ENCODE data around the gene SHH. TPM values are rescaled to one million over a fixed set of nuclear protein-coding genes. Genes with fewer than 3 reads are reported as not detected.

Gene SHH
- total RNA-seq, 1 donor from 2014 or later, result 0.11 TPM

GRCh38 chr7:155787171-155787851 is 25.0 kb downstream of the SHH start:
- Mint-ChIP-seq H3K4me3 (ENCODE audit: unreplicated experiment) (peak overlapping the region; percentile 78), H3K4me1 (ENCODE audit: unreplicated experiment) (peaks cover 5% of the 10 kb centered on the region), H3K36me3 (ENCODE audit: unreplicated experiment) (peaks cover 13% of the 10 kb centered on the region), H3K9me3 (ENCODE audit: unreplicated experiment) (no peaks in the 10 kb centered on the region), H3K27ac (ENCODE audit: unreplicated experiment) (no peak overlapping the region), H3K27me3 (ENCODE audit: unreplicated experiment) (no peaks in the 10 kb centered on the region)
- DNase-seq (ENCODE audit: extremely low spot score, unreplicated experiment), result no peak
- TF ChIP-seq CTCF (IDR thresholded peaks at IDR 0.05), result no peak

GRCh38 chr7:155786491-155786890 is 25.8 kb downstream of the SHH start:
- no peaks in the 10 kb centered on the region for H3K27me3 Mint-ChIP-seq (ENCODE audit: unreplicated experiment)
- peaks cover 20% of the 10 kb centered on the region for H3K36me3 Mint-ChIP-seq (ENCODE audit: unreplicated experiment)
- TF ChIP-seq CTCF (IDR thresholded peaks at IDR 0.05), result no peak
- H3K9me3 Mint-ChIP-seq (ENCODE audit: unreplicated experiment), result no peaks in the 10 kb centered on the region
- H3K4me1 Mint-ChIP-seq (ENCODE audit: unreplicated experiment), result peaks cover 5% of the 10 kb centered on the region
- H3K4me3 Mint-ChIP-seq (ENCODE audit: unreplicated experiment), result peak overlapping the region; percentile 55
- H3K27ac Mint-ChIP-seq (ENCODE audit: unreplicated experiment), result no peak overlapping the region
- no peak for DNase-seq (ENCODE audit: extremely low spot score, unreplicated experiment)

GRCh38 chr7:155785536-155785935 is 26.7 kb downstream of the SHH start:
- H3K4me1 Mint-ChIP-seq (ENCODE audit: unreplicated experiment), result peaks cover 5% of the 10 kb centered on the region
- peaks cover 28% of the 10 kb centered on the region for H3K36me3 Mint-ChIP-seq (ENCODE audit: unreplicated experiment)
- DNase-seq (ENCODE audit: extremely low spot score, unreplicated experiment), result no peak
- no peaks in the 10 kb centered on the region for H3K9me3 Mint-ChIP-seq (ENCODE audit: unreplicated experiment)
- no peak overlapping the region for H3K4me3 Mint-ChIP-seq (ENCODE audit: unreplicated experiment)
- no peak for TF ChIP-seq CTCF (IDR thresholded peaks at IDR 0.05)
- H3K27me3 Mint-ChIP-seq (ENCODE audit: unreplicated experiment), result no peaks in the 10 kb centered on the region
- H3K27ac Mint-ChIP-seq (ENCODE audit: unreplicated experiment), result no peak overlapping the region

- no peak for DNase-seq (ENCODE audit: extremely low spot score, unreplicated experiment)
- Mint-ChIP-seq H3K4me3 (ENCODE audit: unreplicated experiment) (no peak overlapping the region), H3K27me3 (ENCODE audit: unreplicated experiment) (no peaks in the 10 kb centered on the region), H3K36me3 (ENCODE audit: unreplicated experiment) (peaks cover 48% of the 10 kb centered on the region), H3K4me1 (ENCODE audit: unreplicated experiment) (no peaks in the 10 kb centered on the region), H3K27ac (ENCODE audit: unreplicated experiment) (no peak overlapping the region), H3K9me3 (ENCODE audit: unreplicated experiment) (no peaks in the 10 kb centered on the region)
- TF ChIP-seq CTCF (IDR thresholded peaks at IDR 0.05), result no peak
Measured at GRCh38 chr7:155782466-155782865, 29.8 kb downstream of the SHH start.

GRCh38 chr7:155781433-155781832 is 30.8 kb downstream of the SHH start:
- Mint-ChIP-seq H3K4me1 (ENCODE audit: unreplicated experiment) (no peaks in the 10 kb centered on the region), H3K27ac (ENCODE audit: unreplicated experiment) (no peak overlapping the region), H3K27me3 (ENCODE audit: unreplicated experiment) (no peaks in the 10 kb centered on the region), H3K9me3 (ENCODE audit: unreplicated experiment) (no peaks in the 10 kb centered on the region), H3K36me3 (ENCODE audit: unreplicated experiment) (peaks cover 48% of the 10 kb centered on the region), H3K4me3 (ENCODE audit: unreplicated experiment) (no peak overlapping the region)
- no peak for DNase-seq (ENCODE audit: extremely low spot score, unreplicated experiment)
- TF ChIP-seq CTCF (IDR thresholded peaks at IDR 0.05), result no peak
